ENCODE data around the gene CPNE9.
A peak's percentile ranks its signal among the peaks of the same experiment; 100 is the strongest.

Gene CPNE9

DNA sequence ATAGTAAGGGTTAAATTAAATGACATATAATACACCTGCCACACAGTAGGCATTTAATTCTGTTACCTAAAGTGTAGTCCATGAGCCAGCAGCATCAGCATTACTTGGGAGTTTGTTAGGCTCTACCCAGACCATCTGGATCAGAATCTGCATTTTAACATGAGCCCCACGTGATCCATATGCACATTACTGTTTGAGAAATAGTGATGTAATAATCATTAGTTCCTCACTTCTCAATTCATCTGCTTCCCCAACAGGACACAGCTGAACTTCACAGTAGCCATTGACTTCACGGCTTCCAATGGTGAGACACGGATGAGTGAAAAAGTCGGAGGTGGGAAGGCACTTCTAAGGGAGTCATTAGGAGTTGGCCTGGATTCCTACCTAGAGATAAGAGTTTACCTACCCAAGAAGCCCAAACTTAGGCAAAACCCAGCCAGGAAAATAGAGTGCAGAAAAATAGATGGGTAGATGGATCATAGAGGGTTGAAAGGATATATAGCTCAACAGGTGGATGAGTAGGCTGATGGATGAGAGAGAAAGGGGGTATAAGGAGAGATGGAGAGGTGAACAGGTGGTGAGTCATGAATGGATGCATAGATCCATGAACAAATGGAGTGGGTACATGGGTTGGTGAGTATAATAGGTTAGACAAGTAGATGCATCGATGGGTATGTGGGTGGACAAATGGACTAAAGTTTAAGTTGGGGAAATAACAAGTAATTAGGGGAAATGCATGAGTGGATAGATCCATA lies 13.3 kb downstream of the CPNE9 start:
- DNase-seq (ENCODE audit: low spot score) = no peak

DNA sequence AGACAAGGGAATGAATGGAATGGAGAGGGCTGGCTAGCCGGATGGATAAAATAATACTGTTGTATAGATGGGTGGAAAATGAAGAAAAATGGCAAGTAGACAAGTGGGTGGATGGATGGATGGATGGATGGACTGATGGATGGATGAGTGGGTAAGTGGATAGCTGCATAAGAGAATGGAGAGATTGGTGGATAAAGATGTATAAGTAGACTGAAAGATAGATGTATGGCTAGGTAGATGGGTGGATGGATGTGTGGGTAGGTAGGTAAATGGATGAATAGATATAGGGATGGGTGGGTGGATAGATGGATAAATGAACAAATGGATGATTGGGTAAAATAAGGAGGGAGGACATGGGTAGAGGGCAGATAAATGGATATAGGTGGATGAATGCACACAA lies 13.9 kb downstream of the CPNE9 start:
- no peak for DNase-seq (ENCODE audit: low spot score)

DNA sequence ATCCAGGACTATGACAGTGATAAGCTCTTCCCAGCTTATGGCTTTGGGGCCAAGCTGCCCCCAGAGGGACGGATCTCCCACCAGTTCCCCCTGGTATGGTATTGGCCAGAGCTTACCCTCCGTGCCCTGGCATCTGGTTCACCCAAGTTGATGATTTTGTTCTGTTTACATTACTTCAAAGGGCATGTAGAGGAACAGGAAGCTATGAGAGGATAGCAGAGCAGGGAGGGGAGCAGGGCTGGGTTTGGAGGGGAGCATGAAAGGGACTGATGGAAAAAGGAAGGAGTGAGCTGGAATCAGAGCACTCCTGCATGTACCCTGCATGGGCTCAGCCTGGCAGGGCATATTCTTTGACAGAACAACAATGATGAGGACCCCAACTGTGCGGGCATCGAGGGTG lies 14.5 kb downstream of the CPNE9 start:
- no peak for DNase-seq (ENCODE audit: low spot score)

DNA sequence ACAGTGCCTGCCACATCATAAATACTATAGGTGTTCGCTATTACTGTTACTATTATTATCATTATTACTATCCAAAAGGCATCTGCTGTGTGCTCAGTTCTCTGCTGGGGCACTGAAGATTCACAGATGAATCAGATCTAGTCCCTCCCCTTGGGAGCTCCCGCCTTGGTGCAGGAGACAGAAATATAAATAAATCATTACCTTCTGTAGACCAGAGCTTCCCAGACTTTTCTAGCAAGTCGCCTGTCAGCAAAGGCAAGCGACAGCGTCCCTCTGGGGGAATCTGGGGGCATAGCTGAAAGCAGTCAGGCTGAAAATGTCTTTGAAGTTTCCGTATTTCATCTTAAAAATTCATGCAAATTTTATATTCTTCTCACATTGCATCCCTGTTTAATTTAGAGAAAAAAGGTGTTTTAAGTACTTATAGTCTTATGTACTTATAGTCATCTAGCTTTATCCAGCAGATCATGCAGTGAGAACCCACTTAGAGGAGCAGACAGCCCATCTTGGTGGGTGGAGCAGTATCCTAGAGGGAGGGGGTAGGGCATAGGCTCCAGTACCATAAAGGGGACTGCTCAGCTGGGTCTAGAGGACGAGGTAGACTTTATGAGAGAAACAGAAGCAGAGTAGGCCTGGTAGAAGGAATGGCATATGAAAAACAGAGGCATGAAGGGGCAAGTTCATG lies 17.5 kb downstream of the CPNE9 start:
- DNase-seq (ENCODE audit: low spot score) = no peak

DNA sequence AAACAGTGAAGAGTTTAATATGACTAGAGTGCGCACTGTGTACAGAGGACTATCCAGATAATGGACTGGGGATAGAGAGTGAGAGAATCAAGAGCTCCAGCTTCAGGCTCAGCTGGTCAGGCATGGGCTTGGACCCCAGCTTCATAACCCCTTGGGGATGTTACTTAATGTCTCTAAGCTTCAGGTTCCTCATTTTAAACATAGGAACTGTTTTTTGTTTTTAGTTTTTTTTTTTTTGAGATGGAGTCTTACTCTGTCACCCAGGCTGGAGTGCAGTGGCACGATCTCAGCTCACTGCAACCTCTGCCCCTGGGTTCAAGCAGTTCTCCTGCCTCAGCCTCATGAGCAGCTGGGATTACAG lies 18.0 kb downstream of the CPNE9 start:
- DNase-seq (ENCODE audit: low spot score) = no peak

DNA sequence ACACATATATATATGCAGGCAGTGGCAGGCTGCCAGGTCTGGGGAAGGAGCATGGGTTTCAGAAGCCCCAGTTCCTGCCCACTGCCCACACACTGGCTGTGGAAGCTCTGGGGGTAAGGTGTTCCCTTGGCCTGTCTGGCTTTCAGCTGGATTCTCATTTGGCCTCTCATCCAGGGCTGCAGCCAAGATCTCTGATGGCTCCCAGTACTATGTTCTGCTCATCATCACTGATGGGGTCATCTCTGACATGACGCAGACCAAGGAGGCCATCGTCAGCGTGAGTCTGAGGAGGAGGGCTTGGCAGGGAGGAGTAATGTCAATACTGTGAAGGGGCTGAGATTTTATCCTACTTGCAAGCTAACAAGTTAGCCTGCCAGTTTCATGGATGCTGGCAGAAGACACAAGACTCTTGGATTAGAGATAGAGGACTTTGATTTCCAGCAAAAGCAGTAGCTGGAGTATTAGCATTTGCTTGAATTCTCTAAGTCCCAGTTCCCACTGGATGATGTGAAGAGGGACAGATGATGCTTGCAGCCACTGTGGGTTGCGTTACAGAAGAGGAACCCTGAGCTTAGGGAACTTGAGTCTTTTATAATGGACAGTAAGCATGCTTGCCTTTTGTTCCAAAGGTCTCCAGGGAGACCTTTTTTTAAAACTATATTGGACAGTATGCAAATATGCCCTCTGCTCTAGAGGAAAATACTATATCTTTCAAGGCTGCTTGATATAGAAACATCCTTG lies 22.3 kb downstream of the CPNE9 start:
- no peak for DNase-seq (ENCODE audit: low spot score)

DNA sequence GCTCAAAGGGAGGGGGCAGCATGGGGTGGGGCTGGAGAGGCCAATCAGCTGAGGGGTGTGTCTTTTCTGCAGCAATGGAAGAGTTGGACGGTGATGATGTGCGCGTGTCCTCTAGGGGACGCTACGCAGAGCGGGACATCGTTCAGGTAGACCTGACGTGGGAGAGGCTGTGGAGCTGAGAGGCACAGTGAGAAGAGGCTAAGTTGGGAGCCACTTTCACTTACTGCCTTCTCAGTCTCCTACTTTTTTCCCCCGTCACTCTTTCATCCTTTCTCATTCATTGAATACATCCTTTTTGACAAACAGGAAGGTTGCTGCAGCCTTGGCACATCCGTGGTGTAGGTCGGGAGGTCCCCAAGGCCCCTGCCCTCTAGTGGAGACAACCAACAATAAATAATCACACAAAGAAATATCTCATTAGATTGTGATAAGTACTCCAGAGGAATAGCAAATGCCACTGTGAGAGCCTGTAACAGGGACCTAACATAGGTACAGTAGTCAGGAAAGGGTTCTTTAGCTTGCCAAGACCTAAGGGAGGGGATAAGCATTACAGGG lies 23.5 kb downstream of the CPNE9 start:
- no peak for DNase-seq (ENCODE audit: low spot score)

DNA sequence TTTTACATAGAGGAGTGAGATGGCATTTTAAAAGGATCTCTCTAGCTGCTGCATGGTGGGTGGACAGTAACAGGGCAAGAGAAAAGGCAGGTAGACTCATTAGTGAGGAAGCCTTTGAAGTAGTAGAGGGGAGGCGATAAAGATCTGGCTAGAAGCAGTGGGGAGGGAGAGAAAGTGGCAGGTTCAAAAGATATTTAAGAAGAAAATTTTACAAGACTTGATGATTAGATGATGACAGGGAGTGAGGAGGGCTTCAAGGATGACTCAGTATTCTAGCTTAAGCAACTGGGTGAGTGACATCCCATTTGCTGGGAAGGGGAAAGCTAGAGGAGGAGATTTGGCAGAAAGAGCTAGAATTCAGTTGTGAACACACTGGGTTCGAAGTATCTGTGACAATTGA lies 24.1 kb downstream of the CPNE9 start:
- no peak for DNase-seq (ENCODE audit: low spot score)

DNA sequence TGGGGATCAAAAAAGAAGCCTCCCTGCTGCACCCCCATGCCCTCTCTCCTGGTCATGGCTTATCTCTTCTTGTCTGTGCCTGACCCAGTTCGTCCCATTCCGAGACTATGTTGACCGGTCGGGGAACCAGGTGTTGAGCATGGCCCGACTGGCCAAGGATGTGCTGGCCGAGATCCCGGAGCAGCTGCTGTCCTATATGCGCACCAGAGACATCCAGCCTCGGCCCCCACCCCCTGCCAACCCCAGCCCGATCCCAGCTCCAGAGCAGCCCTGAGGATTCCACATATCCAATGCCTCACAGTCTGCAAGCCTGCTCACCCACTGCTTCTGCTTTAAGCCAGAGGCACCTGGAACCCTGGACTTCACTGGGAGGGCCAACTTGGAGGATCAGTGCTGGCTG lies 25.8 kb downstream of the CPNE9 start:
- DNase-seq (ENCODE audit: low spot score) = no peak

DNA sequence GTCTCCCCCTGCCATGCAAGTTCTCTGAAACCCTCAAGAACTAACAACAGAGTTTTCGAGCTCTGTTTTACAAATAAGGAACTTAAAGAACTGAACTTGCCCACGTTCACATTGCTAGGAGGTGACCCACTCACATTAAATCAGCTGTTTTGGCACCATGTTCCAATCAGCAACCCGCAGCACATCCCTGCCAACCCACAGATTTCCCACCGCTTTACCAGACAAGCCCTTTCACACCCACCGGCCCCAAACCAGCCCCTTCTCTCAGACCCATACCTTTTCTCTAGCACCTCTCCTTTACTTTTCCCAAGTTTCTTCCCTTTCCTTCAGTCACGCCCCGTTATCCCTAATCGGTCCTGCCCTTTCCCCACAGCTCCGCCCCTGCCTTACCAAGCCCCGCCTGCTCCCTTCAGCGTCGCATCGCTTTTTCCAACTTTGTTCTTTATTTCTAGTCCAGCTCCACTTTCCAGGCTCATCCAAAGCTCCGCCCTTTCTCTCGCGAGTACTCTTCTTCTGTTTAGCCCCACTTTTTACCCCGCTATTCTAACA lies 27.1 kb downstream of the CPNE9 start:
- DNase-seq (ENCODE audit: low spot score) = no peak

DNA sequence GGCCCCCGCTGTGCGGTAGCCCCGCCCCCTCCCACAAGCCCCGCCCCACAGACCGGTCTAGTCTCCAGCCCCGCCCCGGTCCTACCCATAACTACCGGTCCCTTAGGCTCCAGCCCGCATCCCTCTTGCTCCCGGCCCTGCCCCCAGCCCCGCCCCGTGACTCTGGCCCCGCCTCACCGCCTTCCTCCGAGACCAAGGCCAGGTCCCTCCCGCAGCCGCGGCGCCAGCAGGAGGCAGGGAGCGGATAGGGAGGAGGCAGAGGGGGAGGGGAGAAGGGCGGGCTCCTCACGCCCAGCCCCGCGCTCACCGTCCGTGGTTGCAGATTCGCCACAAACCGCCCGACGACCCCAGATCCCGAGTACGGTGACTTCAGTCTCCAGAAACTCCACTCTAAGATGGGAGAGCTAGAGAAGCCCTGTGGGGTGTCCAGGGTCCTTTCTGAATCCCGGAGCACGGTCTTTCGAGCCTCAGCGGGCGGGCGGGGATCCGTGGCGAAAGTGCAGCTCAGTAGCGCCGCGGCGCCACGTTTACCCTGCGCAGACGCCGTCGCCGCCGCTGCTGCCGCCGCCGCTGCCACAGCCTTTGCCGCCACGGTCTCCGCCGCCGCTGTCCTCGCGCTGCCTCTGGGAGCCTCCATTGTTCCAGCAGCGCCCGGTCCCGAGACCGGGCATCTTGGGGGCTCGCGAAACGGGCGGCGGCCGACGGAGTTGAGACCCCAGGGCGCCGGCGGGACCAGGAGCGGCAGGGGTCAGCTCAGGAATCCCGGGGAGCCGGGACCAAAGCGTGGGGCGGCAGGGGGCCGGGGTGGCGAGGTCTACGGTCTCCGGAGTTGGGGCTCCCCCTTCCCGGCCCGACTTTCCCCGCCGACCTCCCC lies 27.8 kb downstream of the CPNE9 start, which contains the start of gene BRPF1:
BRPF1 (plus strand) TSS at position 530 of the 874 bp plus-strand sequence. CDS start 2,406 bp downstream, outside the sequence.
- peak; percentile 100 for DNase-seq (ENCODE audit: low spot score)

DNA sequence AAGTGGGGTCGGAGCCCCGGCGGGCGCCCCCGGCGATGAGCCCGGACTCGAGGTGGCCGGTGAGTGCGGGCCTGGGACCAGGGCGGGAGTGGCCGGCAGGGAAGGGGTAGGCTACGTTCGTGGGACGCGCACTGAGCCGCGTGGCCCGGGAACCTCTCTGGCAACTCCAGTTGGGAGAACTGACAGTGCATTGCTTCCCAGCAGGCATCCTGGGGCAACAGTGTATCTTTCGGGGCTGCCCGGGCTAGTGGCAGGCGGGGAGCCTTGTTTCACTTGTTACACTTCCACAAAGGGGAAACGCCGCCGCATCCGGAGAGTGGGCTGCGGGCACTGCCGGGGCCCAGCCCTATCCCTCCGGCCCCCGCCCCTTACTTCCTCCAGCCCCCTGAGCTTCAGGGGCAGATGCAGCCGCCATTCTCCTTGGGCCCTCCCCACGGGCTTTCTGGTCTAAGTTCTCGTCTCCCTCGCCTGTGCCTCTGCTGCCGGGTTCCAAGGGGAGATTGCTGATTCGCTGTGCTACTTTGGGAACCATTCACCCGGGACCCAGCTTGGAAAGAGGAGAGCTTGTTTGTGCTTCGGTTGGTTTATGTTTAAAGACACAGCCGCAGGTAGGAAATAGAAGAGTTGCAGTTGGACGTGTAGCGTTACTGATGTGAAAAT lies 28.6 kb downstream of the CPNE9 start:
- no peak for DNase-seq (ENCODE audit: low spot score)

DNA sequence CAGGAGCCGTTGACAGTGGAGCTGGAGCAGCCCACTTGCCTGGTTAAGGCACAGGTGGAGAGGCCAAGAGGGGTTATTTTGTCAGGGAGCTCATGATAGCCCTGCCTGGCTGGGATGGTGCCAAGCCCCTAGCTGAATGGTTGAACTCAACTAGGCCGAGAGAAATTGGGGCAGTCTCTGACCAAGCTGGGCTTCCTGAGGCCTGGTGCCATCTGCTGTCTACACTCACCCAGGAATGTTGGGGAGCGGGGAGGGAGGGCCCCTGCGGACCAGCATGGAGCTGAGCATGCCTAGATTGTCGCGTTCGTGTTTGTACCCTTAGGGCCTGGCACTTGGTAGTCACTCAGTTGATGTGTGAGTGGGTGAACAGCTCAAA lies 29.1 kb downstream of the CPNE9 start:
- DNase-seq (ENCODE audit: low spot score) = no peak

DNA sequence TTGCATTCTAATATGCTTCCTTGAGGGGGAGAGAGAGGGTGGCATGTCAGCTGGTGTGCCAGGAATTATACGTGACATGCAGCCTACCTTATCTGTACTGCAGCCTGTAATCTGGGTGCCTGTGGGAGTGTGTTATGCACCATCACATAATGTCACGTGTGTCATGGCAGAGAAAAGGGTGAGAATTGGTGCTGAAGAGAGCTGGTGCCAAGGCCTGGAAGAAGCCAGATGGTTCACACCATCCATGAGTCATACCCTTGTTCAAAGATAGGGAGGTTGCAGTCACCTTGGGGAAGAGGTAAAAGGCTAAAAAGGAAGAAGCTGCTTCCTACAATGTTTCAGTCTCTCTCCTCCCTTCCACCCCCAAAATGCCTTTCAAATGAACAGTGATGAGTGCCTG lies 33.2 kb downstream of the CPNE9 start:
- DNase-seq (ENCODE audit: low spot score) = peak; percentile 55

DNA sequence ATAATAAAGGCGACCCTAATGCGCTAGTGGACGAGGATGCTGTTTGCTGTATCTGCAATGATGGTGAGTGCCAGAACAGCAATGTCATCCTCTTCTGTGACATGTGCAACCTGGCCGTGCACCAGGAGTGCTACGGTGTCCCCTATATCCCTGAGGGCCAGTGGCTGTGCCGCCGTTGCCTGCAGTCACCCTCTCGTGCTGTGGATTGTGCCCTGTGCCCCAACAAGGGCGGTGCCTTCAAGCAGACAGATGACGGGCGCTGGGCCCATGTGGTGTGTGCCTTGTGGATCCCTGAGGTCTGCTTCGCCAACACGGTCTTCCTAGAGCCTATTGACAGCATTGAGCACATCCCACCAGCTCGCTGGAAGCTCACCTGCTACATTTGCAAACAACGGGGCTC lies 35.5 kb downstream of the CPNE9 start:
- no peak for DNase-seq (ENCODE audit: low spot score)

DNA sequence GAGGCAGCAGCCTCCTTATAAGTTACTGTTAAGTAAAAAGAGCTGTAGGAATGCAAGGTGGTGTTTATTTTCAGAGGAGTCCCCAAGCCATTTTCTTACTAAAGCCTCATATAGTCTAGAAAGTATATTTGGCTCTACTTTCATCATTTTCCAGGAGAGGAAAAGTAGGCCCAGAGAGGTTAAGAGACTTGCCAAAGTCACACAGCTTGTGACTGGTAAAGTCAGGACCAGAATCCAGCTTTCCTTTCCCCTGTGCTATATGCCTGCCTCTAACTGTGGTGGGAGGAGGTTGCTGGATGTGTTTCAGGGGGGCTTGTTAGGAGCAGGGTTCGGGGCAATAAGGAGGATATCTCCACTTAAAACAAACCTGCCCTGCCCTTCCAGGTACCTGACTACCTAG lies 38.9 kb downstream of the CPNE9 start:
- no peak for DNase-seq (ENCODE audit: low spot score)

DNA sequence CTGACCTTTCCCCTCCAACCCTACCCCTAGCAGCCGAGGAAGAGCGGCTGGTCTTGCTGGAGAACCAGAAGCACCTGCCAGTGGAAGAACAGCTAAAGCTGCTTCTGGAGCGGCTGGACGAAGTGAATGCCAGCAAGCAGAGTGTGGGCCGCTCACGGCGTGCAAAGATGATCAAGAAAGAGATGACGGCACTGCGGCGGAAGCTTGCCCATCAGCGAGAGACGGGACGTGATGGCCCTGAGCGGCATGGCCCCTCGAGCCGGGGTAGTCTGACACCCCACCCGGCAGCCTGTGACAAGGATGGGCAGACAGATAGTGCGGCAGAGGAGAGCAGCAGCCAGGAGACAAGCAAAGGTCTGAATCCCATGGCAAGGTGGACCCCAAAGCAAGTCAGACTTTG lies 39.9 kb downstream of the CPNE9 start:
- no peak for DNase-seq (ENCODE audit: low spot score)

DNA sequence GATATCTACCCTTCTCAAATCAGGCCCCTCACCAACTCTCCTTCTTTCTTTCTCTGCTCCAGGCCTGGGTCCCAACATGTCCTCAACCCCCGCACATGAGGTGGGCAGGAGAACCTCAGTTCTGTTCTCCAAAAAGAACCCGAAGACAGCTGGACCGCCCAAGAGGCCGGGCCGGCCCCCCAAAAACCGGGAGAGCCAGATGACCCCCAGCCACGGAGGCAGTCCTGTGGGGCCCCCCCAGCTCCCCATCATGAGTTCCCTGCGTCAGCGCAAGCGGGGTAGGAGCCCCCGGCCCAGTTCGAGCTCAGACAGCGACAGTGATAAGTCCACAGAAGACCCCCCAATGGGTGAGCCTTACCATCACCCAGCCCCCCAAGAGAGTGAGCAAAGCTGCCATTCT lies 40.5 kb downstream of the CPNE9 start:
- no peak for DNase-seq (ENCODE audit: low spot score)

DNA sequence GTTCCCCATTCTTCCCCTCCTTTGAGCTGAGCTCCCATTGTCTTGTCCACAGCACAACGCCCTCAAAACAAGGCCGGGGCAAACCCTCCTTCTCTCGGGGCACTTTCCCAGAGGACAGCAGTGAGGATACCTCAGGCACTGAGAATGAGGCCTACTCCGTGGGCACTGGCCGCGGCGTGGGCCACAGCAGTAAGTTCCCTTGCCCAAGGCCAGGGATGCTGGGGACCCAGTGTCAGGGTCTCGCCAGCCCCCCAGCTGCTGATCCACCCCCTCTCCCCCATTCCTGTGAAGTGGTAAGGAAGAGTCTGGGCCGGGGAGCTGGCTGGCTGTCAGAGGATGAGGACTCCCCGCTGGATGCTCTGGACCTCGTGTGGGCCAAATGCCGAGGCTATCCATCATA lies 41.9 kb downstream of the CPNE9 start:
- no peak for DNase-seq (ENCODE audit: low spot score)

DNA sequence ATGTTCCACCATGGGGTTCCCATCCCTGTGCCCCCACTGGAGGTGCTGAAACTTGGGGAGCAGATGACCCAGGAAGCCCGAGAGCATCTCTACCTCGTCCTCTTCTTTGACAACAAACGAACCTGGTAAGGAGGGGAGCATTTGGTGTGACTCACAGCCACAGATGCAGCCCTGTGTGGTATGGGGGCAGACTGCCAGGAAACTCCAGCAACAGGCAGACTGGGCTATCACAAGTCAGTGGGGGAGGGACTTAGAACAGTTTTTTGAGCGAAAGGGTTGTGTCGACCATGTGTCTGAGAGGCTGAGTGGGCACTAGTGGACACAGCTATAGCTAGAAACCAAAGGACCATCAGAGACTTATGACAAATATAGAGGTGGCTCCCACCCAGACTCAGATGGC lies 42.7 kb downstream of the CPNE9 start:
- peak; percentile 56 for DNase-seq (ENCODE audit: low spot score)

DNA sequence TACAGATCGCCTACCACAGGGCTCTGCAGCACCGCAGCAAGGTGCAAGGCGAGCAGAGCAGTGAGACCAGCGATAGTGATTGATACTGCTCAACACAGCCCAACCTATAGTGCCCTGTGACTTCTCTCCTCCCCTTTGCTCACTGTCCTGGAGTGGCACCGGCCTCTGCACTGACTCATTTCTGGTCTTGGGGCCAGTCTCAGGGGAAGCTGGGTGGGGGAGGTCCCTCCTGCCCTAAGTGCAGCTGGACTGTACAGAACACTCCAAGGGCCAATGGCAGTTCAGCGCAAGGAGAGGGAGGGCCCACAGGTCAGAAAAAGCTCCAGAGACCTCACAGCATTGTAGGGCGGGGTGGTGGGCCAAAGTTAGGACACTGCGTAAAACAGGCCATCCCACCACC lies 43.6 kb downstream of the CPNE9 start:
- no peak for DNase-seq (ENCODE audit: low spot score)
